HG02884 (cell line): ENCODE results near the gene TNP1.

Source experiments
- ATAC-seq: cut with Tn5 transposase; IDR thresholded peaks from one replicate; pipeline ENCODE4 v1.9.1; 2021; ENCODE audit warnings: mild to moderate bottlenecking, moderate library complexity; ENCODE audit not compliant: unreplicated experiment

Gene TNP1

GRCh38 chr2:216845426-216845825, 14.4 kb downstream of the TNP1 start:
- ATAC-seq: no peak

GRCh38 chr2:216842636-216843035, 17.2 kb downstream of the TNP1 start:
- no peak for ATAC-seq

DNA sequence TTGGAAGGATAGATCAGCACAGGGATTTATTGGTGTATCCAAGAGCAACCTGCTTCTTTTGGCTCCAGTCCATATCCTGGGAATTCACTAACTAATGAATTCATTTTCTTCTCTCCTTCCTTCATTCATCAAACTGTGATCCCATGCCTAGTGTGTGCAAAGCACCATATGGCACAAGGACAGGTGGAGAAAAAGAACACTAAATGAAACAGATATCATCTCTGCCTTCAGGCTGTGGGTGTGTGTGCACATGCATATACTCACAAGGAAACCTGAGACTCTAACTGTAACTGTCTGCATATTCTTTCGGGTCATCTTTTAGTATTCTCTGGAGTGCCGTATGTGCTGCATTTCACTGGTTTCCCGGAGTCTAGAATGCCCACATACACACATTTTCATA, 20.2 kb downstream of the TNP1 start:
- no peak for ATAC-seq

DNA sequence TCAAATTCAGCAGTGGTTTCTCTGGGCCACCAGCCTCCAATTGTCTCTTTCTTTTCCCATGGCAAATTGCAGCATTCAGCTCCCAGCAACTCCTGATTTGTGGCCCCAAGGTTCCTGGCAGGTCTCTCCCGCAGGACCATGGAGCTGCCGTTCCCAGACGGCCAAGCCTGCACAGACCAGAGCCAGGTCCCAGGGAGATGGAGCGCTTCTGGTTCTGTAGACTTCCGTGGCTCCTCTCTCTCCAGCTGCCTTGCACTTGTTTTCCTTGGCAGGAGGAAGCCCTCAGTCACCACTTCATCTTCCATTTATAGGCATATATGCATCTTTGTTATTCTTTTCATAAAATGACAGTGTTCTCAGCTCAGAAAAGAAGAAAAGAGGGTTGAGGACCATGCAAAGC, 21.7 kb downstream of the TNP1 start:
- ATAC-seq: no peak

- ATAC-seq: no peak
These were observed 22.1 kb downstream of the TNP1 start for GRCh38 chr2:216837740-216838139.

DNA sequence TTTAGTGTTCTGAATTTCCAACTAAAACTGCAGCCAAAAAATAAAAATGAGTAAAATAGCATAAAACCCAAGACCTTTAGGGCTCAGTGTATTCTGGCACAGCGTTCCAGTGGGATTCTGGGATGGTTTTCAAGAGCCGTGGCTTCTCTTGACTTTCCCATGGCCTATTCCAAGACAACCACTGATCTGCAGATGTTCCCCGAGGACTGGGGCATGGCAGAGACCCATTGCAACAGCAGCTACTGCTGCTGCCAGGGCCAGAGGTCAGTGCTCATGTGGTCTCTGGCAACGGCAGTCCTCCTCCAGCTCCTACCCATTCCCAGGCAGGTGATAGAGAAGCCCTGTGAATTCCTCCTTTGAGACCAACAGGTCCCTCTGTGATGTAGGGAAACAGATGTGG, 26.8 kb downstream of the TNP1 start:
- ATAC-seq: no peak

DNA sequence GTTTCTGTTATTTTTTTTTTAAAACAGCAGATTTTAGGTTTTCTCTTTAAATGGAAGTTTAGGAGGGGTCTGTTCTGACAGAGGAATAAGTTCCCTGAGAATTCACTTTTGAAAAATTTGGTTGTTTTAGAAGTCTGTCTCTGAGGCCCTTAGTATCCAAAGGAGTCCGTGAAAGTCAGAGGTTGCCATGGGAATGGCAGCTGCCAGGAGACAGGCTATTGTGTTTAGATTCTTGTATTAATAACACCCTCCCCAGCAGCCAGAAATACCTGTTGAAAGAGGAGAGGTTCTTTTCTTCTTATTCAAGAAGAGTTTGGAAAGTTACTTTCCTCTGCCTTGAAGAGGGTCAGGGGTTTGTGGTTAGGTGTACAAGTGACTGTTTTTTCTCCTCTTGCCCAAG, 29.5 kb downstream of the TNP1 start:
- ATAC-seq: no peak

GRCh38 chr2:216829533-216829932, 30.3 kb downstream of the TNP1 start:
- no peak for ATAC-seq

DNA sequence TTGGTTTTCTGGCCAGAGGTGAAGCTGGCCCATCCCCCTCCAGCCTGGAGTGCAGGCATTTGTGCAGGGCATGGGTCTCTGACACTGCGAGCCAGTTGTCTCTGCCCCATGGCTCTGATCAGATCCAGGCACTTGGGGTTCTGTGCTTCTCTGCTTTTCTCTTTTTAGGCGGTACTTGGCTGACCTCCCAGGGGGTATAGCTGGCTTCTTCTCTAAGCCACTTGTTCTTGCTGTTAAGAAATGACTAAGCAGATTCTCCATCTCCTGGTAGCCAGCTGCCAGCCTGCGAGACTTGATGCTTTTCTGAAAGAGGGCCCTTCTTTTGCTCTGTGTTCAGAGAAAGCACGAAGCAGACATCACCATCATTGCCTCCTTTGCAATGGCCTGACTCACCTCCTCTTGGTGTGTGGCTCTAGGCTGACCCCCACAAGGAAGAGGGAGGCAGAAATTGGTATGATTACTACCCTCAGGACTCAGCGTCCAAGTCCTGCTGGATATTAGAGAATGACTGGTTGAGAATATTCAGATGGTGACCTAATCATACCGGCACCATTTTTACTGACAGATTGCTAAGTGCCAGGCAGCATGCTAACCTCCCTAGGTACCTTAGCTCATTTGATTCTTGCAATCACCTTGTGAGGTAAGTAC, 32.7 kb downstream of the TNP1 start:
- ATAC-seq: no peak

DNA sequence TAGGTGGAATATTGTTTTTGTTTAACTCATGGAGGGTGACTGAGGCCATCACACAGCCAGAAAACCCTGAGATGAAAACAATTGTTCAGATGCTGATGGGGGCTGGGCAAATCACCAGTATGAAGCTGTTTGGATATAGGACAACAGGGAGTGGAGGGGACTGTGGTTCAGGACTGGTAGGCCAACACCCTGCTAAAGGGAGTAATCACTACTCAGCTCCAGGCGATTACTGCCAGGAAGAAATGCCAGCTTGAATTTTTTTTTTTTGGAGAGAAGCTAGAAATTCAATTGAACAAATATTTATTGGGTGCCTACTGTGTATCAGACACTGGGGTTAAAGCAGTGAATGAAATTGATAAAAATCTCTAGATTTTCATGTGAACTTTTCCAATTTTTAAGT, 37.4 kb downstream of the TNP1 start:
- no peak for ATAC-seq

DNA sequence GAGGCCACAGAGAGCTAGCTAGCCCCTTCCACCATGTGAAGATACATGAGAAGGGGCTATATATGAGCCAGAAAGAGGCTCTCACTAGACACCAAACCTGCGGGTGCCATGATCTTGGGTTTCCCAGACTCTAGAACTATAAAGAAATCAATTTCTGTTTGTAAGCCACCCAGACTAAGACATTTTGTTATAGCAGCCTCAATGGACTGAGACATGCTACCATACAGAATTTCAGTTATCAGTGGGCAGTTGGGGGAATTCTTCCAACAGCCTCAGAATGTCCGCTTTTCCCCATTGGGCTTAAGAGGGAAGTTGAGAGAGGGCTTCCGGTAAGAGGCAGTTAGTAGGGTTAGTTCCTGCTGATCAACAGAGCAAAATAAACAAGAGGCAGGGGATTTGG, 39.2 kb downstream of the TNP1 start:
- ATAC-seq: no peak

DNA sequence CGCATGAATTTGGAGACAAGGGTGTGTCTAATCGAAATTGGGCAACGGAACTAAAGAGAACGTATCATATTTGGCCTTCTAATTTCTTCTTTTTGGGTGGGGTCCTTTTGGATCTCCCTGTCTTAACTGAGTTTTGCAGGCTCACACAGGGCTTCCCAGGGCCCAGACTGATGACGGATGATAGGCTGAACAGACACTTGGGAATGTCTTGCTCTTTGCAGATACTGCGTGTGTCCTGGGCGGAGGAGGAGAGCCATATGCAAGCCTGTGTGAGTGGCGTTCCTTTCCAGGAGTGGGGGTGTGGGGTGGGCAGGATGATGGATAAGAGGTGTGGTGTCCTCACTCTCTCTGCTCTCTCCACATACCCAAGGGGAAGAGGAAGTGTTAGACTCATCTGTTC, 40.1 kb downstream of the TNP1 start:
- no peak for ATAC-seq

GRCh38 chr2:216819055-216819454, 40.8 kb downstream of the TNP1 start:
- no peak for ATAC-seq

GRCh38 chr2:216810399-216811160, 49.3 kb downstream of the TNP1 start:
- ATAC-seq: no peak
